Measurements from ENCODE around the gene CASR. TPM values are rescaled to one million over a fixed set of nuclear protein-coding genes. Genes with fewer than 3 reads are reported as not detected.

The CASR gene
- total RNA-seq, 2 experiments from 2014 or later, result 0.04 TPM; not detected in 1

GRCh38 chr3:122312826-122313225 lies 129.4 kb downstream of the CASR start:
- Histone ChIP-seq H2AFZ (ENCODE audit: low read length) (no peak overlapping the region), H3K9me2 (ENCODE audit: insufficient read depth, low read length) (no peaks in the 10 kb centered on the region), H3K4me3 (ENCODE audit: low read depth, low read length, poor library complexity, severe bottlenecking) (no peak overlapping the region), H3K9me3 (ENCODE audit: low read length) (no peaks in the 10 kb centered on the region), H3K79me2 (ENCODE audit: insufficient read depth, low read depth, low read length) (no peaks in the 10 kb centered on the region), H3K36me3 (ENCODE audit: insufficient read depth, low read length) (no peaks in the 10 kb centered on the region), H3K4me1 (ENCODE audit: insufficient read depth, low read length, poor library complexity, severe bottlenecking) (no peaks in the 10 kb centered on the region), H3K27ac (ENCODE audit: low read depth, low read length, poor library complexity, severe bottlenecking) (no peak overlapping the region), H4K20me1 (ENCODE audit: insufficient read depth, low read length) (no peaks in the 10 kb centered on the region), H3K4me2 (ENCODE audit: low read length) (no peak overlapping the region)
- intact Hi-C loops (cut with micrococcal nuclease; ENCODE audit: unreplicated experiment), result no loop called here
- BruUV-seq (replicated peaks), result no TSS peak
- no peak for DNase-seq (ENCODE audit: low spot score)
- CTCF ChIA-PET (ENCODE audit: unreplicated experiment), result interaction anchor here (0.6 kb wide), 1 partner anchor 613 kb away, joined by 3 read pairs; no protein-coding TSS in a partner anchor
- POLR2A ChIA-PET, result interaction anchor here (0.9 to 1.2 kb wide), 2 partner anchors 12 to 103 kb away, joined by 4 to 5 read pairs; partner anchors contain the start of gene WDR5B
- TF ChIP-seq EZH2phosphoT487 (IDR thresholded peaks at IDR 0.05; ENCODE audit: borderline replicate concordance, low read depth, low read length) (no peak), CTCF (conservative IDR thresholded peaks at IDR 0.05; ENCODE audit: low read length) (no peak)

GRCh38 chr3:122313281-122313680 lies 129.8 kb downstream of the CASR start:
- H3K79me2 ChIP-seq (ENCODE audit: insufficient read depth, low read depth, low read length), result no peaks in the 10 kb centered on the region
- no peak for DNase-seq (ENCODE audit: low spot score)
- intact Hi-C loops (cut with micrococcal nuclease; ENCODE audit: unreplicated experiment), result no loop called here
- CTCF ChIA-PET (ENCODE audit: unreplicated experiment), result no interaction called here
- POLR2A ChIA-PET, result interaction anchor here (0.9 to 1.2 kb wide), 3 partner anchors 13 to 102 kb away, joined by 4 to 5 read pairs (median 4); partner anchors contain the start of gene WDR5B
- BruUV-seq (replicated peaks), result no TSS peak
- no peaks in the 10 kb centered on the region for H4K20me1 ChIP-seq (ENCODE audit: insufficient read depth, low read length)
- H3K4me1 ChIP-seq (ENCODE audit: insufficient read depth, low read length, poor library complexity, severe bottlenecking), result no peaks in the 10 kb centered on the region
- H3K4me2 ChIP-seq (ENCODE audit: low read length), result no peak overlapping the region
- H2AFZ ChIP-seq (ENCODE audit: low read length), result no peak overlapping the region
- H3K9me2 ChIP-seq (ENCODE audit: insufficient read depth, low read length), result no peaks in the 10 kb centered on the region
- no peaks in the 10 kb centered on the region for H3K36me3 ChIP-seq (ENCODE audit: insufficient read depth, low read length)
- no peak overlapping the region for H3K4me3 ChIP-seq (ENCODE audit: low read depth, low read length, poor library complexity, severe bottlenecking)
- no peaks in the 10 kb centered on the region for H3K9me3 ChIP-seq (ENCODE audit: low read length)
- TF ChIP-seq CTCF (conservative IDR thresholded peaks at IDR 0.05; ENCODE audit: low read length) (no peak), EZH2phosphoT487 (IDR thresholded peaks at IDR 0.05; ENCODE audit: borderline replicate concordance, low read depth, low read length) (no peak)
- no peak overlapping the region for H3K27ac ChIP-seq (ENCODE audit: low read depth, low read length, poor library complexity, severe bottlenecking)

GRCh38 chr3:122314228-122314876 lies 130.9 kb downstream of the CASR start:
- DNase-seq (ENCODE audit: low spot score), result no peak
- no peaks in the 10 kb centered on the region for H3K36me3 ChIP-seq (ENCODE audit: insufficient read depth, low read length)
- no peaks in the 10 kb centered on the region for H3K9me2 ChIP-seq (ENCODE audit: insufficient read depth, low read length)
- POLR2A ChIA-PET, result interaction anchor here (0.6 to 1.2 kb wide), 5 partner anchors 14 to 734 kb away, joined by 3 to 4 read pairs (median 3); no protein-coding TSS in a partner anchor
- no peak overlapping the region for H2AFZ ChIP-seq (ENCODE audit: low read length)
- H4K20me1 ChIP-seq (ENCODE audit: insufficient read depth, low read length), result no peaks in the 10 kb centered on the region
- TF ChIP-seq EZH2phosphoT487 (IDR thresholded peaks at IDR 0.05; ENCODE audit: borderline replicate concordance, low read depth, low read length), result no peak
- TF ChIP-seq CTCF (conservative IDR thresholded peaks at IDR 0.05; ENCODE audit: low read length), result no peak
- H3K4me2 ChIP-seq (ENCODE audit: low read length), result no peak overlapping the region
- CTCF ChIA-PET (ENCODE audit: unreplicated experiment), result no interaction called here
- no peaks in the 10 kb centered on the region for H3K9me3 ChIP-seq (ENCODE audit: low read length)
- H3K79me2 ChIP-seq (ENCODE audit: insufficient read depth, low read depth, low read length), result no peaks in the 10 kb centered on the region
- no TSS peak for BruUV-seq (replicated peaks)
- no peak overlapping the region for H3K27ac ChIP-seq (ENCODE audit: low read depth, low read length, poor library complexity, severe bottlenecking)
- no peak overlapping the region for H3K4me3 ChIP-seq (ENCODE audit: low read depth, low read length, poor library complexity, severe bottlenecking)
- H3K4me1 ChIP-seq (ENCODE audit: insufficient read depth, low read length, poor library complexity, severe bottlenecking), result no peaks in the 10 kb centered on the region
- intact Hi-C loops (cut with micrococcal nuclease; ENCODE audit: unreplicated experiment), result no loop called here
